GM13977 (cell line): ENCODE measurements around the gene CHURC1.

Source experiments
- DNase-seq: peaks from one replicate; pipeline ENCODE4 v3.0.0; 2012; ENCODE audit warnings: low spot score
- CTCF ChIP-seq: IDR thresholded peaks from 2 replicates; pipeline ENCODE4 v1.5.1; 2012; ENCODE audit warnings: mild to moderate bottlenecking, control low read depth; ENCODE audit not compliant: insufficient read depth; ENCODE audit errors: extremely low read depth, missing control alignments
- in situ Hi-C: fragments of 300-500 bp; cut with MboI; formaldehyde crosslinking; loops from one replicate; pipeline ENCODE4 v1.12.0; 2022; ENCODE audit warnings: low sequenced_read_pairs, low pct_unique_long_range_greater_than_20kb, mixed read lengths, inconsistent platforms; ENCODE audit not compliant: unreplicated experiment

The CHURC1 gene

DNA sequence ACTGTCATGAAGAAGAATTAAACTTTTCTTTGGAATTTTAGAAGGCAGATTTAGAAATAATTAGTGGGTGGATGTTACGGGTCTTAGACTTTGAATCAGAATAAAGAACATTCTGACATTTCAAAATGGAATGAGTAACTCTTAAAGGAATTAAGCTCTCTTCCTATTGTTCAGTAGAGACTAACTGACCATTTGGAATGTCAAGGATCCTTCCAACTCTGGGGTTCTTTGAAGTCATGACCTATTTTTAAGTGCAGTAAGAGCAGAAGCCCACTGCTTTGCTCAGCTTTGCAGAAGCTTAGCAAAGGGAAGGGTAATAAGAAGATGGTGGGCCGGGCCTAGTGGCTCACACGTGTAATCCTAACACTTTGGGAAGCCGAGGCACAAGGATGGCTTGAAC, 4.0 kb downstream of the CHURC1 start:
- DNase-seq, result no peak
- TF ChIP-seq CTCF, result no peak
- in situ Hi-C loops, result no loop called here

DNA sequence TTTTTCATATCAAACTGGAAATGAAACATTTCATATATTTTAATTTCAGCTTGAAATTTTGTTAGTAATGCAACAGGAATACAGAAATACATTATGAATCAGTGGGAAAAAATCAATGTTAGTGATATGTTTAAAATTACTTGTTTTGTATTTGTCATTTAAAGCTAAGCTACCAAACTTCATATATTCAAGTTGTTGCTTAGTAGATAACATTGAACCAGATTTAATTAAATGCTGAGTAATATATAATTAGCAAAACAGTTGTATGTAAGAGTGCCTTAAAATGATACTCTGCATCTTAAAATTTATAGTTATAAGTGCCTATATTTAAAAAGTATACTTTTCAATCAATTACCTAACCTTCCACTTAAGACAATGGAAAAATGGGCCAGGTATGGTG, 5.0 kb downstream of the CHURC1 start:
- no peak for DNase-seq
- no peak for TF ChIP-seq CTCF
- in situ Hi-C loops, result no loop called here

GRCh38 chr14:64919618-64920017, 5.4 kb downstream of the CHURC1 start:
- no peak for DNase-seq
- TF ChIP-seq CTCF, result no peak
- in situ Hi-C loops, result no loop called here

- TF ChIP-seq CTCF, result no peak
- DNase-seq, result no peak
- in situ Hi-C loops, result no loop called here
These were observed 6.2 kb downstream of the CHURC1 start for GRCh38 chr14:64920465-64920864.

DNA sequence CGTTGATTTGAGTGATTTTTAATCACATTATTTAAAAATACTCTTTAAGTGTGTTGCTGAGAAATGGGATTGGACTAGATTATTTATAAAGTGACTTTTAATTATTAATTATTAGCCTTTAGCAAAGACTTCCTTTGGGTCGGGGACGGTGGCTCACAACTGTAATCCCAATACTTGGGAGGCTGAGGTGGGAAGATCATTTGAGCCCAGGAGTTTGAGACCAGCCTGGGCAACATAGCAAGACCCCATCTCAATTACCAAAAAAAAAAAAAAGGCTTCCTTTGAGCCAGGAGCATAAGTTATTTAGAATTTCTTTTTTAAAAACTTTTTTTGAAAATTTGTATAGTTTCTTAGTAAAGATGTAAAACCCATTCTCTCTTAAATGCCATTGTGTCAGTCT, 8.8 kb downstream of the CHURC1 start:
- in situ Hi-C loops, result no loop called here
- no peak for DNase-seq
- TF ChIP-seq CTCF, result no peak

DNA sequence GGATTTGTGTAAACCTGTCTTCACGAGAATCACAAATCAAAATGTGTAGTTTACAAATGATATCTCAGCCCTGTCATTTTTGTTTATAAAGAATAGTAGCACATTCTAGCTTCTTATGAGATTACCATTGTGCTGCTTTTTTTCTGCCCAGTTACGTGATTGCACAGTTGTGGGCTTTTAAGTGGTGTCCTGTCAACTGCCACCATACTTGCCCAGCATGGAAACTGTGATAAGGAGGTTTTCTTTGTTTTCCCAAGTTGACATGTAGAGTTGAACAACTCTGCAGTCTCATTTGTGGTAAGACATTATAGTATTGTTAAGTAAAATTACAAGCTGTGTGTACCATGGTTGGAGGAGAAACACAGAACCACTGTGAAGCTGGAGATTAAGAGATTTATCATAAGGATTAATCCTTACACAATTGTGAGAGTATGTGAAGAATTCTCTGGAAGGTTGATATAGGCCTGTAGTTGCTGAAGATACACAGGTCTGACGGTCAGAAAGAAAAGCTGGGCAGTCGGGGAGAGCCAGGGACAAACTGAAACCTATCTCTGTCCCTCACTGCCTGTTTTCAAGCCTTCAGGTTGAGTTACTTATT, 12.2 kb downstream of the CHURC1 start:
- no peak for TF ChIP-seq CTCF
- in situ Hi-C loops, result no loop called here
- no peak for DNase-seq

GRCh38 chr14:64927031-64927430, 12.8 kb downstream of the CHURC1 start:
- TF ChIP-seq CTCF, result no peak
- DNase-seq, result no peak
- in situ Hi-C loops, result no loop called here
